HEK293T (cell line): ENCODE data around the gene SLC4A8.

Source experiments
- ARNT ChIP-seq: fragments of 450-650 bp; IDR thresholded peaks from 2 replicates; pipeline ENCODE4 v1.6.1; 2017; ENCODE audit warnings: mild to moderate bottlenecking
- BHLHE40 ChIP-seq: fragments of 450-650 bp; IDR thresholded peaks from 2 replicates; pipeline ENCODE4 v1.6.1; 2016; ENCODE audit warnings: mild to moderate bottlenecking, moderate library complexity, borderline replicate concordance
- ELF4 ChIP-seq: fragments of 450-650 bp; IDR thresholded peaks from 2 replicates; pipeline ENCODE4 v1.6.1; 2017; ENCODE audit warnings: antibody characterized with exemption
- SP1 ChIP-seq: fragments of 450-650 bp; IDR thresholded peaks from 2 replicates; pipeline ENCODE4 v1.6.1; 2017

GRCh38 chr12:51520576-51521325 is 96.1 kb downstream of the SLC4A8 start:
- no peak for TF ChIP-seq SP1
- TF ChIP-seq ARNT: no peak
- TF ChIP-seq ELF4: no peak
- TF ChIP-seq BHLHE40: no peak
